GM12878 (cell line): ENCODE results near the gene CALY.

Experiments
- BACH1 ChIP-seq: fragments of 450-650 bp; IDR thresholded peaks from 2 replicates; pipeline ENCODE4 v1.6.1; 2017; ENCODE audit warnings: mild to moderate bottlenecking, borderline replicate concordance
- NFXL1 ChIP-seq: fragments of 450-650 bp; IDR thresholded peaks from 2 replicates; pipeline ENCODE4 v1.6.1; 2017; ENCODE audit warnings: antibody characterized with exemption, mild to moderate bottlenecking, borderline replicate concordance
- RB1 ChIP-seq: fragments of 450-650 bp; formaldehyde crosslinking; IDR thresholded peaks from 2 replicates; pipeline ENCODE4 v1.6.1; 2017; ENCODE audit warnings: mild to moderate bottlenecking, borderline replicate concordance
- REST ChIP-seq: IDR thresholded peaks from 2 replicates; pipeline ENCODE4 v1.6.1; 2012; ENCODE audit warnings: mild to moderate bottlenecking, low read depth, low read length

GRCh38 chr10:133316266-133316665 lies 20.4 kb downstream of the CALY start:
- no peak for TF ChIP-seq REST
- TF ChIP-seq RB1, result no peak
- TF ChIP-seq BACH1, result no peak
- no peak for TF ChIP-seq NFXL1
